ES-I3 (cell line): ENCODE data around the gene OSCAR.
A peak's percentile ranks its signal among the peaks of the same experiment; 100 is the strongest.
"Not testable (repeated sequence)": the region's sequence is repeated elsewhere in the genome, so short reads cannot be mapped to it uniquely, and the experiment has no call there.

Experiments used
- H3K36me3 ChIP-seq: 2 replicates; pipeline ENCODE4 v1.6.1; 2013; ENCODE audit warnings: mild to moderate bottlenecking, low read length, control low read depth, moderate library complexity; ENCODE audit not compliant: insufficient read depth
- H3K4me1 ChIP-seq: 2 replicates; pipeline ENCODE4 v1.6.1; 2013; ENCODE audit warnings: mild to moderate bottlenecking, control low read depth, low read length; ENCODE audit not compliant: insufficient read depth
- H3K9ac ChIP-seq: 2 replicates; pipeline ENCODE4 v1.6.1; 2013; ENCODE audit warnings: low read depth, mild to moderate bottlenecking, low read length, moderate library complexity
- H3K9me3 ChIP-seq: 2 replicates; pipeline ENCODE4 v1.6.1; 2013; ENCODE audit warnings: mild to moderate bottlenecking, low read length, moderate library complexity; ENCODE audit not compliant: control insufficient read depth, insufficient read depth

OSCAR gene

GRCh38 chr19:54107876-54108490, 7.4 kb upstream of the OSCAR start:
- no peaks in the 10 kb centered on the region for H3K4me1 ChIP-seq
- H3K9me3 ChIP-seq: no peaks in the 10 kb centered on the region
- H3K9ac ChIP-seq: no peak overlapping the region
- peaks cover 27% of the 10 kb centered on the region; the same call in 1 of the 2 replicates for H3K36me3 ChIP-seq

GRCh38 chr19:54106716-54107115, 6.1 kb upstream of the OSCAR start:
- peaks cover 27% of the 10 kb centered on the region; the same call in 1 of the 2 replicates for H3K36me3 ChIP-seq
- no peak overlapping the region for H3K9ac ChIP-seq
- H3K9me3 ChIP-seq: no peaks in the 10 kb centered on the region
- no peaks in the 10 kb centered on the region for H3K4me1 ChIP-seq

GRCh38 chr19:54105796-54106195, 5.2 kb upstream of the OSCAR start:
- H3K9me3 ChIP-seq: no peaks in the 10 kb centered on the region
- no peak overlapping the region for H3K9ac ChIP-seq
- H3K36me3 ChIP-seq: peaks cover 24% of the 10 kb centered on the region; the same call in 1 of the 2 replicates
- no peaks in the 10 kb centered on the region for H3K4me1 ChIP-seq

- Histone ChIP-seq H3K9me3 (no peaks in the 10 kb centered on the region), H3K36me3 (peaks cover 22% of the 10 kb centered on the region; the same call in 1 of the 2 replicates), H3K4me1 (peaks cover 2% of the 10 kb centered on the region), H3K9ac (no peak overlapping the region)
These were observed 4.6 kb upstream of the OSCAR start for GRCh38 chr19:54104998-54105715.

- H3K36me3 ChIP-seq: peaks cover 14% of the 10 kb centered on the region; the same call in 1 of the 2 replicates
- peaks cover 4% of the 10 kb centered on the region for H3K4me1 ChIP-seq
- no peaks in the 10 kb centered on the region for H3K9me3 ChIP-seq
- H3K9ac ChIP-seq: peak within 1 kb of the TSS; percentile 70
These were observed 2.0 kb upstream of the OSCAR start, which contains the start of gene NDUFA3 for GRCh38 chr19:54102421-54103169. Gene NDUFA3 (plus strand): TSS chr19:54102855. CDS start chr19:54102879, 24 bp downstream.

- not testable (repeated sequence) for H3K36me3 ChIP-seq, H3K9ac ChIP-seq, H3K4me1 ChIP-seq, H3K9me3 ChIP-seq
These were observed 724 bp downstream of the OSCAR start for GRCh38 chr19:54099903-54100255.

GRCh38 chr19:54099190-54099902, 1.3 kb downstream of the OSCAR start:
- H3K4me1 ChIP-seq: peaks cover 4% of the 10 kb centered on the region
- H3K36me3 ChIP-seq: 0 out of 2 replicates have a peak, but pooled peaks cover 2% of the 10 kb centered on the region
- peaks cover 2% of the 10 kb centered on the region; the same call in 1 of the 2 replicates for H3K9me3 ChIP-seq
- no peak overlapping the region for H3K9ac ChIP-seq

- Histone ChIP-seq H3K4me1 (peaks cover 4% of the 10 kb centered on the region), H3K9me3 (peaks cover 4% of the 10 kb centered on the region; the same call in 1 of the 2 replicates), H3K36me3 (no peaks in the 10 kb centered on the region), H3K9ac (peak overlapping the region; percentile 87)
These were observed 3.9 kb downstream of the OSCAR start for GRCh38 chr19:54096617-54097106.

GRCh38 chr19:54095859-54096616, 4.6 kb downstream of the OSCAR start:
- not testable (repeated sequence) for H3K9me3 ChIP-seq, H3K36me3 ChIP-seq, H3K4me1 ChIP-seq
- H3K9ac ChIP-seq: peak overlapping the region; percentile 87

GRCh38 chr19:54095136-54095858, 5.3 kb downstream of the OSCAR start:
- Histone ChIP-seq H3K36me3 (no peaks in the 10 kb centered on the region), H3K4me1 (peaks cover 3% of the 10 kb centered on the region; the same call in 1 of the 2 replicates), H3K9me3 (peaks cover 4% of the 10 kb centered on the region; the same call in 1 of the 2 replicates), H3K9ac (peak overlapping the region; percentile 87)

GRCh38 chr19:54094426-54095000, 6.1 kb downstream of the OSCAR start:
- Histone ChIP-seq H3K36me3 (no peaks in the 10 kb centered on the region), H3K9ac (peak overlapping the region; percentile 87; the same call in 1 of the 2 replicates), H3K9me3 (peaks cover 4% of the 10 kb centered on the region; the same call in 1 of the 2 replicates), H3K4me1 (no peaks in the 10 kb centered on the region)

GRCh38 chr19:54084410-54084809, 16.2 kb downstream of the OSCAR start:
- H3K9me3 ChIP-seq: peaks cover 24% of the 10 kb centered on the region
- no peaks in the 10 kb centered on the region for H3K4me1 ChIP-seq
- no peaks in the 10 kb centered on the region for H3K36me3 ChIP-seq
- no peak overlapping the region for H3K9ac ChIP-seq
